Hindlimb muscle (tissue), 1 donor: ENCODE measurements around the gene PPP6C. TPM values are rescaled to one million over a fixed set of nuclear protein-coding genes. Genes with fewer than 3 reads are reported as not detected.
"Not testable (repeated sequence)": the region's sequence is repeated elsewhere in the genome, so short reads cannot be mapped to it uniquely, and the experiment has no call there.

Experiments used
- DNase-seq: peaks from one replicate; pipeline ENCODE4 v3.0.0-alpha.2; 2013
- polyA plus RNA-seq: library from polyadenylated mRNA; unstranded; fragments of 120-200 nt; gene quantifications from one replicate; pipeline ENCODE4 v1.2.1, GENCODE V29; 2013; ENCODE audit not compliant: insufficient read length

The PPP6C gene
- polyA plus RNA-seq, result 30.9 TPM

- peak; percentile 97 for DNase-seq
Observed at GRCh38 chr9:125189361-125190289, at the start of gene PPP6C. TSS of gene PPP6C (minus strand) at chr9:125189803. CDS start at chr9:125189718, 85 bp downstream.

- DNase-seq, result no peak
Observed at GRCh38 chr9:125238915-125239446, 49.4 kb upstream of the PPP6C start.

GRCh38 chr9:125238127-125238914 is 48.7 kb upstream of the PPP6C start:
- DNase-seq, result no peak

- DNase-seq, result not testable (repeated sequence)
Observed at GRCh38 chr9:125236520-125237159, 47.0 kb upstream of the PPP6C start.

- DNase-seq, result no peak
Observed at GRCh38 chr9:125235804-125236519, 46.4 kb upstream of the PPP6C start.

GRCh38 chr9:125234099-125234498 is 44.5 kb upstream of the PPP6C start:
- not testable (repeated sequence) for DNase-seq

GRCh38 chr9:125233678-125234077 is 44.1 kb upstream of the PPP6C start:
- no peak for DNase-seq

- no peak for DNase-seq
Observed at GRCh38 chr9:125227761-125228160, 38.2 kb upstream of the PPP6C start.

- DNase-seq, result not testable (repeated sequence)
Observed at GRCh38 chr9:125224858-125225257, 35.3 kb upstream of the PPP6C start.

GRCh38 chr9:125218621-125219020 is 29.0 kb upstream of the PPP6C start:
- DNase-seq, result no peak

GRCh38 chr9:125214186-125214585 is 24.6 kb upstream of the PPP6C start:
- no peak for DNase-seq

- no peak for DNase-seq
Observed at GRCh38 chr9:125204477-125204876, 14.9 kb upstream of the PPP6C start.

GRCh38 chr9:125202846-125203618 is 13.4 kb upstream of the PPP6C start:
- no peak for DNase-seq

GRCh38 chr9:125200216-125201047 is 10.8 kb upstream of the PPP6C start, which contains the start of gene RABEPK:
TSS of gene RABEPK (plus strand) at chr9:125200542. CDS start at chr9:125203014, 2,472 bp downstream.
- peak; percentile 97 for DNase-seq

GRCh38 chr9:125195591-125195990 is 6.0 kb upstream of the PPP6C start:
- not testable (repeated sequence) for DNase-seq

- not testable (repeated sequence) for DNase-seq
Observed at GRCh38 chr9:125194466-125194865, 4.9 kb upstream of the PPP6C start.

GRCh38 chr9:125190361-125190801 is 778 bp upstream of the PPP6C start:
- no peak for DNase-seq

- DNase-seq, result no peak
Observed at GRCh38 chr9:125189011-125189360, 617 bp downstream of the PPP6C start.

GRCh38 chr9:125183561-125183960 is 6.0 kb downstream of the PPP6C start:
- DNase-seq, result no peak

GRCh38 chr9:125183054-125183453 is 6.5 kb downstream of the PPP6C start:
- no peak for DNase-seq
